GM12864 (cell line): ENCODE data around the gene RNF130.

ENCODE experiments used
- DNase-seq: peaks from one replicate; pipeline ENCODE4 v3.0.0-alpha.2; 2011; ENCODE audit warnings: low read depth
- H3K4me3 ChIP-seq: 2 replicates; pipeline ENCODE4 v1.5.1; 2011; ENCODE audit warnings: mild to moderate bottlenecking, low read depth, low read length, control low read depth
- CTCF ChIP-seq: IDR thresholded peaks from 2 replicates; pipeline ENCODE4 v1.5.1; 2011; ENCODE audit warnings: low read depth, mild to moderate bottlenecking, moderate library complexity, low read length, control low read depth, inconsistent platforms; ENCODE audit errors: missing control alignments

RNF130 gene

GRCh38 chr5:180013678-180014077 is 57.9 kb downstream of the RNF130 start:
- H3K4me3 ChIP-seq = no peak overlapping the region
- TF ChIP-seq CTCF = no peak
- DNase-seq = no peak

- TF ChIP-seq CTCF = no peak
- DNase-seq = no peak
- H3K4me3 ChIP-seq = no peak overlapping the region
Observed at GRCh38 chr5:180012316-180012715, 59.2 kb downstream of the RNF130 start.

GRCh38 chr5:180010636-180011035 is 60.9 kb downstream of the RNF130 start:
- TF ChIP-seq CTCF = no peak
- no peak for DNase-seq
- no peak overlapping the region for H3K4me3 ChIP-seq

GRCh38 chr5:180009581-180009980 is 62.0 kb downstream of the RNF130 start:
- TF ChIP-seq CTCF = no peak
- DNase-seq = no peak
- H3K4me3 ChIP-seq = no peak overlapping the region

GRCh38 chr5:180008433-180008832 is 63.1 kb downstream of the RNF130 start:
- no peak for DNase-seq
- no peak for TF ChIP-seq CTCF
- no peak overlapping the region for H3K4me3 ChIP-seq

GRCh38 chr5:180007582-180007981 is 64.0 kb downstream of the RNF130 start:
- DNase-seq = no peak
- no peak overlapping the region for H3K4me3 ChIP-seq
- no peak for TF ChIP-seq CTCF

- DNase-seq = no peak
- no peak overlapping the region for H3K4me3 ChIP-seq
- no peak for TF ChIP-seq CTCF
Observed at GRCh38 chr5:180006141-180006540, 65.4 kb downstream of the RNF130 start.
